Naive thymus-derived CD4-positive, alpha-beta T cell (primary cell): Measurements from ENCODE around the gene FGD4. TPM values are rescaled to one million over a fixed set of nuclear protein-coding genes. Genes with fewer than 3 reads are reported as not detected.

Source experiments
- ATAC-seq: fragments of 150-1000 bp; cut with Tn5 transposase; 2 replicates; pipeline ENCODE4 v1.10.0; 2021; ENCODE audit warnings: mild to moderate bottlenecking, moderate library complexity
- CTCF ChIA-PET: fragments of 350-600 bp; sonication (Branson Sonifier 250); formaldehyde crosslinking; loops from one replicate; lab custom pipeline; 2021; ENCODE audit warnings: antibody characterized with exemption; lab: Charles Lee
- POLR2A ChIA-PET: fragments of 350-600 bp; sonication (Branson Sonifier 250); formaldehyde crosslinking; loops from one replicate; lab custom pipeline; 2021; ENCODE audit warnings: antibody characterized with exemption, inconsistent platforms; lab: Charles Lee
- DNase-seq, 9 donors: peaks; one replicate each; pipeline versions ENCODE4 v3.0.0 to v3.0.0-alpha.2; 2020 to 2022; ENCODE audit warnings: mixed read lengths in 1 of 9
- H3K27ac ChIP-seq: one replicate; pipeline ENCODE4 v1.7.0; 2013; ENCODE audit warnings: mild to moderate bottlenecking, low read depth, low read length, moderate library complexity
- H3K27me3 ChIP-seq, 2 donors: one replicate each; pipeline ENCODE4 v1.7.0; 2013; ENCODE audit warnings: low read length in 2 of 2, mild to moderate bottlenecking in 2 of 2, moderate library complexity in 2 of 2; ENCODE audit not compliant: control insufficient read depth in 2 of 2, insufficient read depth in 2 of 2
- H3K36me3 ChIP-seq, 3 experiments: 1 replicate in 2 of 3; 2 replicates in 1 of 3; pipeline ENCODE4 v1.7.0; 2013; ENCODE audit warnings: low read length in 3 of 3, mild to moderate bottlenecking in 3 of 3, moderate library complexity in 1 of 3; ENCODE audit not compliant: insufficient read depth in 3 of 3, control insufficient read depth in 2 of 3
- H3K4me1 ChIP-seq, 2 donors: one replicate each; pipeline ENCODE4 v1.7.0; 2013; ENCODE audit warnings: low read length in 2 of 2, mild to moderate bottlenecking in 2 of 2, moderate library complexity in 1 of 2; ENCODE audit not compliant: control insufficient read depth in 2 of 2, insufficient read depth in 2 of 2
- H3K4me3 ChIP-seq: 2 replicates; pipeline ENCODE4 v1.7.0; 2013; ENCODE audit warnings: mild to moderate bottlenecking, low read length
- H3K9me3 ChIP-seq, 3 experiments: 1 replicate in 2 of 3; 2 replicates in 1 of 3; pipeline ENCODE4 v1.7.0; 2013; ENCODE audit warnings: low read length in 3 of 3; ENCODE audit not compliant: control insufficient read depth in 2 of 3
- H3K27ac Mint-ChIP-seq, 9 donors: one replicate each; pipeline ENCODE4 v1.8.0; 2020 to 2022; ENCODE audit warnings: mixed read lengths in 9 of 9, mild to moderate bottlenecking in 8 of 9, moderate library complexity in 5 of 9, inconsistent platforms in 2 of 9
- H3K27me3 Mint-ChIP-seq, 5 donors: one replicate each; pipeline ENCODE4 v1.8.0; 2021 to 2022; ENCODE audit warnings: mixed read lengths in 5 of 5, mild to moderate bottlenecking in 1 of 5
- H3K36me3 Mint-ChIP-seq, 5 donors: one replicate each; pipeline ENCODE4 v1.8.0; 2020 to 2022; ENCODE audit warnings: mixed read lengths in 5 of 5, mild to moderate bottlenecking in 3 of 5, inconsistent platforms in 1 of 5
- H3K4me1 Mint-ChIP-seq, 7 donors: one replicate each; pipeline ENCODE4 v1.8.0; 2020 to 2022; ENCODE audit warnings: mixed read lengths in 7 of 7, mild to moderate bottlenecking in 3 of 7, inconsistent platforms in 1 of 7
- H3K4me3 Mint-ChIP-seq, 10 donors: one replicate each; pipeline ENCODE4 v1.8.0; 2020 to 2022; ENCODE audit warnings: mild to moderate bottlenecking in 10 of 10, mixed read lengths in 10 of 10, moderate library complexity in 6 of 10, inconsistent platforms in 2 of 10
- H3K9me3 Mint-ChIP-seq, 11 donors: one replicate each; pipeline ENCODE4 v1.8.0; 2020 to 2022; ENCODE audit warnings: mixed read lengths in 11 of 11, mild to moderate bottlenecking in 4 of 11, inconsistent platforms in 1 of 11, moderate library complexity in 1 of 11
- intact Hi-C, 2 donors: fragments of 100-400 bp; cut with micrococcal nuclease; formaldehyde crosslinking; loops; one replicate each; pipeline ENCODE4 v1.15.1; 2023
- polyA plus RNA-seq, 2 donors: library from polyadenylated mRNA; unstranded; fragments of 300-500 nt; fragmentation: Illumina TruSeq; gene quantifications; one replicate each; pipeline ENCODE4 v1.2.3, GENCODE V29; 2021
- total RNA-seq, 6 experiments: library from RNA in 5 of 6; stranded (reverse) in 5 of 6; gene quantifications; 1 replicate in 5 of 6; 2 replicates in 1 of 6; pipeline ENCODE4 v1.2.3 and lab custom pipeline; 2021 to 2026

The FGD4 gene
- total and polyA plus RNA-seq, 7 experiments from 2014 or later, result 0.12 to 13.7 (median 0.50) TPM; not detected in 1

DNA sequence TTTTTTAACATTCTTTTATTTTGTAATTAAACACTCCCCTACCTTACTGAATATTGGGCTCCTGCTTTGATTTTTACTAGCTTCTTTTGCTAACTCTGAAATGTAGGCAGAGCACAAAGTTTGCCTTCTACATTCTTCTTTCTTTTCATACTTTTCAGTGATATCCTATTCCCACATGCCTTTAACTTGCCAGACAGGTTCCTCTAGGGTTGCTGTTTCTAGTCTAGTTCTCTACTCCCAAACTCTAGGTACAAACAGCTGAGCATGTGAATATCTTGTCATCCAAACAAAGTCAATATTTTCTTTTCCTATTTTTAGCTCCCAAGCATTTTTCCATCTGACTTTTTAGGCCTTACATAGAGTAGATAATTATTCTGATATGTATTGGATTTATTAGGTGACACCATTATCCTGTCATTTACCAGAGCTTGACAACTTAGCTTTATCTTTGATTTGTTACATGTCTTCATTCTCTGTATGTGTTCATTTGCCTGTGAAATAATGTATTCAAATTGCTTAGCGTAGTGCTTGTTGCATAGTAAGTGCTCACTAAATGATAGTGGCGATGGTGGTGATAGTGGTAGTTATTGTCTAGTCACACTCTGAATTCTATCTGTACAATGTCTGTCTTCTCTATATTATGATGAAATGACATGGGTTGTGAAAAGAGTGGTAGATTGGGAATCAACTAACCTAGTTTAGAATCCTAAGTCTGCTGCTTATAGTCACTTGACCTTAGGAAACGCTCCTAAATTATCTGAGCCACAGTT lies 206.2 kb downstream of the FGD4 start:
- Histone ChIP-seq H3K27me3 (no peaks in the 10 kb centered on the region), H3K36me3 (no peaks in the 10 kb centered on the region), H3K4me3 (no peak overlapping the region), H3K9me3 (no peaks in the 10 kb centered on the region), H3K27ac (no peak overlapping the region), H3K4me1 (no peaks in the 10 kb centered on the region)
- Mint-ChIP-seq H3K27me3 (peaks cover 0 to 6% (median 3%) of the 10 kb centered on the region in 5 donors), H3K36me3 (peaks cover 0 to 9% (median 0%) of the 10 kb centered on the region in 5 donors), H3K4me3 (peak overlapping the region in 1 of 10 donors; percentile 1), H3K27ac (peak overlapping the region in 1 of 9 donors; percentile 29), H3K9me3 (peaks cover 0 to 3% (median 0%) of the 10 kb centered on the region in 11 donors), H3K4me1 (peaks cover 0 to 27% (median 0%) of the 10 kb centered on the region in 7 donors)
- DNase-seq (no peak), ATAC-seq (no peak)
- POLR2A ChIA-PET, result no interaction called here
- intact Hi-C loops, result loop anchor here in 1 of 2 donors (10.0 kb wide), 1 partner anchor 1419 kb away; the partner anchor contains the start of gene ALG10
- CTCF ChIA-PET, result interaction anchor here (1.6 kb wide), 1 partner anchor 12 kb away, joined by 3 read pairs; no protein-coding TSS in a partner anchor

DNA sequence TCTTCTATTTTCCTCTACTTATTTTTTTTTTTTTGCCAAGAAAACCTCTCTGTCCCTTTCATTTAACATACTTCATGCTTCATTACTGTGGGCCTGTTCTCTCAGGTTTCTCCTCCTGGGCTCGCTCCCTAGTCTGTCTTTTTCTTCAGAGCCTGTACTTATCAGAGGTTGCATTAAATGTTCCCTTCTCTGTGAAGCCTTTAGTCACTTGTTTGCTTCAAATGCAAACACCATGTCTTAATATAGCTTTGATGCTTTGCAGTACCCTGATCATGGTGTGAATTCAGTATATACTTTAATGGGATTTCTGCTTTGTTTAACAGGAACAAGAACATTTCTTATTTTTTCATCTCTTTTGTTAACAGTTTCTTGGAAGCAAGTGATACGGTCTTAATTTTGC lies 207.1 kb downstream of the FGD4 start:
- ATAC-seq (no peak), DNase-seq (no peak)
- no peaks in the 10 kb centered on the region for H3K36me3 ChIP-seq
- H3K4me1 Mint-ChIP-seq, result peaks cover 0 to 26% (median 0%) of the 10 kb centered on the region in 7 donors
- no peaks in the 10 kb centered on the region for H3K27me3 ChIP-seq
- no peaks in the 10 kb centered on the region for H3K9me3 ChIP-seq
- no peak overlapping the region for H3K4me3 ChIP-seq
- CTCF ChIA-PET, result interaction anchor here (1.6 kb wide), 1 partner anchor 11 kb away, joined by 3 read pairs; no protein-coding TSS in a partner anchor
- peaks cover 0 to 6% (median 3%) of the 10 kb centered on the region in 5 donors for H3K27me3 Mint-ChIP-seq
- H3K27ac Mint-ChIP-seq, result no peak overlapping the region
- no peaks in the 10 kb centered on the region for H3K4me1 ChIP-seq
- H3K27ac ChIP-seq, result no peak overlapping the region
- peaks cover 0 to 9% (median 0%) of the 10 kb centered on the region in 5 donors for H3K36me3 Mint-ChIP-seq
- intact Hi-C loops, result loop anchor here in 1 of 2 donors (10.0 kb wide), 1 partner anchor 1418 kb away; the partner anchor contains the start of gene ALG10
- POLR2A ChIA-PET, result no interaction called here
- peaks cover 0 to 3% (median 0%) of the 10 kb centered on the region in 11 donors for H3K9me3 Mint-ChIP-seq
- no peak overlapping the region for H3K4me3 Mint-ChIP-seq

DNA sequence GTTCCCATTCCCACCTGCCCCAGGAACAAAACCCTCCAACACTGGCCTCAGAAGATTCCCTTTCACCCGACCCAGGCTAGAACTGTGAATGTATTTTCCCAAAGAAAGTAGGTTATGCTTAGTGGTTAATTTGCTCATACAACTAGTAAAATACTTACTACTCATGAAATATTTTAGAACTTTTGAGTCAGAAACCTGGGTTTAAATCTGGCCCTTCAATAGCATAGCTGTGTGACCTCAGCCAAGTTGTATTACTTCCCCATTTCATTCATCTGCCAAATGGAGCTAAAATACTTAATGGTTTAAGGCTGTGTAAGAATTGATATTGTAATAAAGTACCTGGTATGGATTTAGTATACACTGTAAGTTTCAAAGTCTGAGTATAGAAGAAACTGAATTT lies 210.6 kb downstream of the FGD4 start:
- peaks cover 0 to 13% (median 4%) of the 10 kb centered on the region in 5 donors for H3K27me3 Mint-ChIP-seq
- POLR2A ChIA-PET, result no interaction called here

DNA sequence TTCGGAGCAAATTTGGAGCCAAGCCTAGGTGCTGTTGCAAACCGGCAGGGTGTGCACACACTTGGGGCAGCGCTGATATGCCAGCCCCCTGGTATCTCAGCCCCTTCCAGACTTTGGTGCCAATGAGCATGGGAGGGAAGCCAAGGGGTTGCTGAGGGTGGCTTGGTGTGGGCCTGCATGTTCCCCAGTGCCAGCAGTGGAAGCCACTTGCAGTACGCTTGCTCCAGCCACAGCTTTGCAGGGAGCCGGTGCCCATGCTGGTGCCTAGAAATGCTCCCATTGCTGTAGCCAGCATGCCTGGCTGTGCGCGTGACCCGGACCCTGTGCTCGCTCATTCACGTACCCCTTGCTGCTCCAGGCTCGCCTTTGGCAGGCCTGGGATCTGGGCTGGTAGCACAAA lies 212.6 kb downstream of the FGD4 start:
- CTCF ChIA-PET, result no interaction called here
- Histone ChIP-seq H3K27me3 (no peaks in the 10 kb centered on the region), H3K36me3 (no peaks in the 10 kb centered on the region), H3K9me3 (no peaks in the 10 kb centered on the region), H3K27ac (no peak overlapping the region), H3K4me1 (no peaks in the 10 kb centered on the region), H3K4me3 (no peak overlapping the region)
- ATAC-seq (no peak), DNase-seq (no peak)
- peaks cover 0 to 3% (median 0%) of the 10 kb centered on the region in 11 donors for H3K9me3 Mint-ChIP-seq
- intact Hi-C loops, result no loop called here
- POLR2A ChIA-PET, result no interaction called here
- no peak overlapping the region for H3K27ac Mint-ChIP-seq
- H3K4me3 Mint-ChIP-seq, result no peak overlapping the region
- H3K36me3 Mint-ChIP-seq, result peaks cover 0 to 6% (median 0%) of the 10 kb centered on the region in 5 donors
- H3K27me3 Mint-ChIP-seq, result peaks cover 0 to 20% (median 4%) of the 10 kb centered on the region in 5 donors
- peaks cover 0 to 5% (median 0%) of the 10 kb centered on the region in 7 donors for H3K4me1 Mint-ChIP-seq

More for the DNA sequence above, 210.6 kb downstream of the FGD4 start:
- Histone ChIP-seq H3K4me1 (no peaks in the 10 kb centered on the region), H3K27me3 (no peaks in the 10 kb centered on the region), H3K36me3 (no peaks in the 10 kb centered on the region), H3K27ac (no peak overlapping the region), H3K9me3 (no peaks in the 10 kb centered on the region), H3K4me3 (no peak overlapping the region)
- CTCF ChIA-PET, result no interaction called here
- DNase-seq, result no peak
- peaks cover 0 to 11% (median 0%) of the 10 kb centered on the region in 7 donors for H3K4me1 Mint-ChIP-seq
- H3K9me3 Mint-ChIP-seq, result peaks cover 0 to 3% (median 0%) of the 10 kb centered on the region in 11 donors
- H3K4me3 Mint-ChIP-seq, result no peak overlapping the region
- ATAC-seq, result no peak
- H3K36me3 Mint-ChIP-seq, result peaks cover 0 to 9% (median 0%) of the 10 kb centered on the region in 5 donors
- intact Hi-C loops, result loop anchor here in 1 of 2 donors (10.0 kb wide), 1 partner anchor 1415 kb away; the partner anchor contains the start of gene ALG10
- no peak overlapping the region for H3K27ac Mint-ChIP-seq

DNA sequence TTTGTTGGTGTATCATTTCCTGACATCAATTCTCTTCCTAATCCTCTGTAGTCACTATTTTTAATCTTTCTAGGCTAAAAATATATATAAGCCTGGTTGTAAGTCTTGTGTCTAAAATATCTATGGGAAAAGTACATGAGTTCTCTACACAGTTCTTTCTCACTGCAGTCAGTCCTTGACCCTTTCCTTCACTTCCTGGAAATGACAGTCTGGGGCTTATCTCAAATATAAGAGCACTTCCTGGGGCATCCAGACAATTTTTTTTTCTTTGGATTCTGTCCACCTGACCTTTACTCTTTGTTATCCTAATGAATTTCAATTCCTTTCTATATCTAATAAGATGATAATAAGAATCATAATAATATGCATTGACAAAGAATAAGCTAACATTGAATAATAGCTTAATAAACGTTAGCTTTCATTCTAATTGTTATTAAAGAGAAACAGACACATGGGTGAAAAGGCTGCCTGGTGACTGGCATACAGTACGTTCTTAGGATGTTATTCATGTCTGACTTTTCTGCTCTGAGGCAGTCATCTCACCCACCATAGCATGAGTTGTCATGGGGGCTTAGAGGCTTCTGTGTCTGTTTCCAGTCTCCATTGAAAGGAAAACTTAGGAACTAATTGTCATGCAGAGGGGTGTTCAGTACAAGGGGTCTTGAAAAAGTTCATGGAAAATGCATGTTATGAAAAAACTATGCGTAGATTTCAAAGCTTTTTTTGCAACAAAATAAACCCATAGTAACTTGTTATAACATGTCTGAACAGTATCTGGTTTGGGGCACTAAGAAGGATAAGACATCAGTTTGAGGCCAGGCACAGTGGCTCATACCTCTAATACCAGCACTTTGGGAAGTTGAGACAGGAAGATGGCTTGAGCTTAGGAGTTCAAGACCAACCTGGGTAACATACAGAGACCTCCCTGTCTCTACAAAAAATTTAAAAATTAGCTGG lies 213.6 kb downstream of the FGD4 start:
- CTCF ChIA-PET, result no interaction called here
- DNase-seq (no peak), ATAC-seq (no peak)
- no peaks in the 10 kb centered on the region for H3K9me3 ChIP-seq
- no peaks in the 10 kb centered on the region for H3K27me3 ChIP-seq
- Mint-ChIP-seq H3K27me3 (peaks cover 0 to 28% (median 4%) of the 10 kb centered on the region in 5 donors), H3K4me1 (peaks cover 0 to 5% (median 0%) of the 10 kb centered on the region in 7 donors), H3K27ac (no peak overlapping the region), H3K9me3 (peaks cover 0 to 3% (median 0%) of the 10 kb centered on the region in 11 donors), H3K36me3 (peaks cover 0 to 6% (median 0%) of the 10 kb centered on the region in 5 donors), H3K4me3 (no peak overlapping the region)
- H3K36me3 ChIP-seq, result no peaks in the 10 kb centered on the region
- H3K4me3 ChIP-seq, result no peak overlapping the region
- intact Hi-C loops, result no loop called here
- no peaks in the 10 kb centered on the region for H3K4me1 ChIP-seq
- H3K27ac ChIP-seq, result no peak overlapping the region
- POLR2A ChIA-PET, result no interaction called here

DNA sequence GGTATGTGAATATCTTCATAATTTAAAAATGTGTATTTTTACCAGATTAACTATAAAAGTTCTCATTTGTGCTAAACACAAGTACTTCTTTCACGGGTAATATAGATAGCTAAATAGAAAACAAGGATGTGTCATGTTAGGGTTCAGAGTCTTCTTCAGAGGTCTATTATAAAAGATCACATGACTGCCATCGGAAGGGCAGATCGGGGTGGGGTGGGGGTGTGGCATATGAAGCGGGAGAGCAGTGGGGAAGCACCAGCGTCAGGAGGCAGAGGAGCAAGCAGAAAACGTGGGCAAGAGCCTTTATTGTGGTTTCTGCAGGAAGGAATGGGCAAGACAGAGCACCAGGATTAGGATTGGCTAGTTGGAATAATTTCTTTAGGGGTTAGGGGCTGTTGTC lies 216.1 kb downstream of the FGD4 start:
- Histone ChIP-seq H3K27ac (no peak overlapping the region), H3K27me3 (no peaks in the 10 kb centered on the region), H3K4me3 (no peak overlapping the region), H3K9me3 (no peaks in the 10 kb centered on the region), H3K36me3 (no peaks in the 10 kb centered on the region), H3K4me1 (no peaks in the 10 kb centered on the region)
- H3K4me3 Mint-ChIP-seq, result no peak overlapping the region
- peaks cover 0 to 30% (median 0%) of the 10 kb centered on the region in 5 donors for H3K27me3 Mint-ChIP-seq
- peaks cover 0 to 5% (median 0%) of the 10 kb centered on the region in 7 donors for H3K4me1 Mint-ChIP-seq
- DNase-seq, result no peak
- no peak for ATAC-seq
- CTCF ChIA-PET, result no interaction called here
- peaks cover 0 to 2% (median 0%) of the 10 kb centered on the region in 5 donors for H3K36me3 Mint-ChIP-seq
- H3K27ac Mint-ChIP-seq, result no peak overlapping the region
- POLR2A ChIA-PET, result no interaction called here
- no peaks in the 10 kb centered on the region for H3K9me3 Mint-ChIP-seq
- intact Hi-C loops, result loop anchor here in 1 of 2 donors (5.0 kb wide), 1 partner anchor 33 kb away; no protein-coding TSS in a partner anchor
